ENCODE data around the gene DLST.

GRCh38 chr14:74918380-74918779 lies 36.7 kb downstream of the DLST start:
- TF ChIP-seq ARNTL (CRISPR knock-in tag; IDR thresholded peaks at IDR 0.05; ENCODE audit: borderline replicate concordance, low read depth) (no peak), TOX (CRISPR knock-in tag; IDR thresholded peaks at IDR 0.05; ENCODE audit: borderline replicate concordance) (no peak), TSHZ2 (CRISPR knock-in tag; IDR thresholded peaks at IDR 0.05) (no peak), ISL1 (CRISPR knock-in tag; IDR thresholded peaks at IDR 0.05) (no peak), ZFP30 (CRISPR knock-in tag; IDR thresholded peaks at IDR 0.05) (no peak), BACH2 (CRISPR knock-in tag; IDR thresholded peaks at IDR 0.05; ENCODE audit: borderline replicate concordance) (no peak), PATZ1 (CRISPR knock-in tag; IDR thresholded peaks at IDR 0.05; ENCODE audit: borderline replicate concordance) (no peak), ESRRG (CRISPR knock-in tag; IDR thresholded peaks at IDR 0.05) (no peak), TCF4 (CRISPR knock-in tag; IDR thresholded peaks at IDR 0.05; ENCODE audit: borderline replicate concordance) (no peak), RARB (CRISPR knock-in tag; IDR thresholded peaks at IDR 0.05) (no peak), ZFP3 (CRISPR knock-in tag; IDR thresholded peaks at IDR 0.05) (no peak)

Data from SK-N-SH treated with all-trans-retinoic acid at 6 μM for 48 hours (cell line).